Upper lobe of left lung (tissue), 4 donors: ENCODE measurements around the gene SMTNL1.

Source experiments
- EP300 ChIP-seq, 4 donors: sonication (generic); formaldehyde crosslinking; IDR thresholded peaks; one replicate each; pipeline ENCODE4 v1.5.1; 2017; ENCODE audit warnings: antibody characterized with exemption in 4 of 4, control low read depth in 2 of 4
- POLR2A ChIP-seq, 4 donors: fragments of 450-650 bp; IDR thresholded peaks; one replicate each; pipeline ENCODE4 v1.5.1; 2016 to 2017; ENCODE audit warnings: antibody characterized with exemption in 4 of 4, mild to moderate bottlenecking in 2 of 4
- POLR2AphosphoS5 ChIP-seq, 2 donors: sonication (generic); formaldehyde crosslinking; IDR thresholded peaks; one replicate each; pipeline ENCODE4 v1.5.1; 2017; ENCODE audit warnings: antibody characterized with exemption in 2 of 2
- TF ChIP-seq, protein P1 (sequence below), 6 experiments: fragments of 450-650 bp in 4 of 6; fragments of 200-600 bp in 2 of 6; sonication (generic) in 2 of 6; IDR thresholded peaks; one replicate each; pipeline ENCODE4 v1.5.1; 2016 to 2019; ENCODE audit warnings: antibody characterized with exemption in 6 of 6

DNA sequence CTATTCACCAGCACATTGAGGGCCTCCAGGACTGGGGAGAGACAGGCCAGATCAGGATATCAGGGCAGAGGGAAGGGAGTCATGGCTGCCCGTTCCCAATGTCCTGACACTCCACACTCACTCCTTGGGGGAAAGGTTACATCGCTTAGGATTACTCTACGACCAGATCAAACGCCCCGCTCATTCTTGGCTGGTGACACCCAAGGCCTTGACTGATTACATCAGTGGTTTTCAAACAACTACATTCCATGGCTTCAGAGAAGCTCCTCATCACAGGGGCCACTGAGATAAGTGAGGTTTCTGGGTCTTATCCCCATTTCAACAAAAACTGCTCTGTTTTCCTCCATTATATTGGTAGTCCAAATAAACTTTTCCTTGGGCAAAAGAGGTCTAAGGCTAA, 15.1 kb downstream of the SMTNL1 start:
- TF ChIP-seq, protein P1, sequence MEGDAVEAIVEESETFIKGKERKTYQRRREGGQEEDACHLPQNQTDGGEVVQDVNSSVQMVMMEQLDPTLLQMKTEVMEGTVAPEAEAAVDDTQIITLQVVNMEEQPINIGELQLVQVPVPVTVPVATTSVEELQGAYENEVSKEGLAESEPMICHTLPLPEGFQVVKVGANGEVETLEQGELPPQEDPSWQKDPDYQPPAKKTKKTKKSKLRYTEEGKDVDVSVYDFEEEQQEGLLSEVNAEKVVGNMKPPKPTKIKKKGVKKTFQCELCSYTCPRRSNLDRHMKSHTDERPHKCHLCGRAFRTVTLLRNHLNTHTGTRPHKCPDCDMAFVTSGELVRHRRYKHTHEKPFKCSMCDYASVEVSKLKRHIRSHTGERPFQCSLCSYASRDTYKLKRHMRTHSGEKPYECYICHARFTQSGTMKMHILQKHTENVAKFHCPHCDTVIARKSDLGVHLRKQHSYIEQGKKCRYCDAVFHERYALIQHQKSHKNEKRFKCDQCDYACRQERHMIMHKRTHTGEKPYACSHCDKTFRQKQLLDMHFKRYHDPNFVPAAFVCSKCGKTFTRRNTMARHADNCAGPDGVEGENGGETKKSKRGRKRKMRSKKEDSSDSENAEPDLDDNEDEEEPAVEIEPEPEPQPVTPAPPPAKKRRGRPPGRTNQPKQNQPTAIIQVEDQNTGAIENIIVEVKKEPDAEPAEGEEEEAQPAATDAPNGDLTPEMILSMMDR (IDR thresholded peaks at IDR 0.05), result no peak
- TF ChIP-seq POLR2A (IDR thresholded peaks at IDR 0.05), result no peak
- TF ChIP-seq POLR2AphosphoS5 (IDR thresholded peaks at IDR 0.05), result no peak
- TF ChIP-seq EP300 (IDR thresholded peaks at IDR 0.05), result no peak
